HG02870 (cell line): ENCODE results near the gene MYLK.
"Not testable (repeated sequence)": the region's sequence is repeated elsewhere in the genome, so short reads cannot be mapped to it uniquely, and the experiment has no call there.

Experiments used
- ATAC-seq: cut with Tn5 transposase; IDR thresholded peaks from one replicate; pipeline ENCODE4 v1.9.1; 2021; ENCODE audit warnings: mild to moderate bottlenecking, moderate library complexity; ENCODE audit not compliant: unreplicated experiment

Gene MYLK

GRCh38 chr3:123632161-123632655, 251.9 kb downstream of the MYLK start:
- ATAC-seq, result no peak

DNA sequence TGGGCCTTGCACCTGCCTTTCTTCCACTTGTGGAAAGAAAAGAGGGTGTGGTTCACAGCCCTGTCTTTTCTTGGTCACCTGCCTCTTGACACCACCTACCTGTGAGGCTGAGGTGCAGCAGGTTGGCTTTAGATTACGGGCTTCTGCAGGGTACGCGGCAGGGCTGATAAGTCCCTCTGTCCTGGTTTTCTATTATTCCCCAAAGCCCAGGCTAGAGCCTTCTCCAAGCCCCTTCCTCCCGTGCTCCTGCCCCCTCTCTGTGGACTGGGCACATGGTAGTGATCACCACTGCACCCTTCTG, 254.4 kb downstream of the MYLK start:
- no peak for ATAC-seq

DNA sequence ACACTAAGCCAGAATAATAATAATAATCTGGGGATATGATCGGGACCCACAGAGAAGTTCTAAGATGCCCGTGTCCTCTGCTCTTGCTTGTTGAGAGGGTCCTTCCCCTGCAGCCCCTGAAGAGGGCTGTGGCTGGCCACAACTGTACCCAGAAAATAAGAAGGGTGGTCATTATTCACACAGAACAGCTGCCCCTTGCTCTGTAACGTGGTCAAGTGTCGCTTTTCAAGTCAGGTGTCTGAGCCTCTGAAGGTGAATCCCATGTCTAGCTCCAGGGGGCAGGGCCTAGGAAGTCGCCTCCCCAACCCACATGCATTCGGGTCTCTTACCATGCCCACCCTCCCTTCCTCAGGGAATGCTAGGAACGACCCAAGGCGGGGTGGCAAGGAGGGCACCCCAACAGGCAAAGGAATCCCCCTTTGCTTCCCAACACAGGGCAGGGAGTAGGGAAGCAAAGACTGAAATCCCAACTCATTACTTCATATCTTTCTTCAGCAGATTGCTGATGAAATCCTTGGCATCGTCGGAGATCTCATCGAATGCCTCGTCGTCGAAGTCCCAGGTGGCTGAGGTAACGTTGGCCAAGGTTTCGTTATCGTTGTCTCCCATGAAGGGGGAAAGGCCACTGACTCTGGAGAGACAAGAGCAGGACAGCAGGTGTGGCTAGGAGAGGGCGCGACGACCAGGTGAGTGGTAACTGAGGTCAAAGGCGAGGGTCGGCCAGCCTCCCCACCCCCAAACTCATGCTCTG, 255.0 kb downstream of the MYLK start:
- ATAC-seq, result no peak

GRCh38 chr3:123627673-123628670, 256.2 kb downstream of the MYLK start:
- ATAC-seq, result no peak

- ATAC-seq, result no peak
Observed at GRCh38 chr3:123626881-123627280, 257.3 kb downstream of the MYLK start.

- no peak for ATAC-seq
Observed at GRCh38 chr3:123624302-123624701, 259.8 kb downstream of the MYLK start.

DNA sequence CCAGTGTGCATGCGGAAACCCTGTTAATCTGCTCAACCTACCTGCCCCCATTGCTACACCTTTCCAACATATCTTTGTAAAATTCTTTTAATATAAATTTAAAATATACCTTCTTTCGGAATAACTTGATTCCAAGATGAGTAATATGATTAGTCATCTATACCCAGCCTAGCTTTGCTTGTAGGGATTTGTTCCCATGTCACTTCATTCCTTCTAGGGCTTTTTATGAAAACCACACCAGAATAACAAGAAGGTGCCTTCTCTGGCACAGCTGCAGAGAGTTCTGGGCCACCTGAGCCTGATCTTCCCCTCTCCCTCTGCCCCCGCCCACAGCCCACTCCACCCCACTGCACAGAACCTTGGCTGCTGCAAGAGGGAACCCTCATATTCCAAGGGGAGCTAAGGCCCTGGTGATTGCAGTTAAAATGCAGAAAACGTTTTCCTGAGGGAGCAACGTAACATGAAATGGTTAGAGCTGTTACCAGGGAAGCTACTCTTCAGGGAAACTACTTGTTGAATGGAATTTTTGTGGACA, 260.7 kb downstream of the MYLK start:
- no peak for ATAC-seq

DNA sequence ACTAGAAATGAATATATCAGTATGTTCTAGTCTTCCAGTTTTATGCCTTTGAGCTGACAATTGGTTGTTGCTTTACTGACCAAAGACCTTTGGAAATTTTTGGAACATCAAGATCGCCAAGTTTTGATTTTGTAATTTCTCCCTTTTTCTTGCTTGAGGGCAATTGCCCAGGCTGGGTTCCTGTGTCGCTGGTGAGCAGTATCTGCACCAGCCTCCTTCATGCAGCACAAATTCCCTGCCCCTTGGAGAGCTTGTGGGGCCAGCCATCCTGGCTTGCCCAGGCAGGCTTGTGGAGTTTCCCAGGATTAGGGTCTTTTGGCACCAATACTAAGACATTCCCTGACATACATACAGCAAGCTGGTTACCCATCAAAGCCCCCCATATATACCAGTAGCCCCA, 261.4 kb downstream of the MYLK start:
- no peak for ATAC-seq

DNA sequence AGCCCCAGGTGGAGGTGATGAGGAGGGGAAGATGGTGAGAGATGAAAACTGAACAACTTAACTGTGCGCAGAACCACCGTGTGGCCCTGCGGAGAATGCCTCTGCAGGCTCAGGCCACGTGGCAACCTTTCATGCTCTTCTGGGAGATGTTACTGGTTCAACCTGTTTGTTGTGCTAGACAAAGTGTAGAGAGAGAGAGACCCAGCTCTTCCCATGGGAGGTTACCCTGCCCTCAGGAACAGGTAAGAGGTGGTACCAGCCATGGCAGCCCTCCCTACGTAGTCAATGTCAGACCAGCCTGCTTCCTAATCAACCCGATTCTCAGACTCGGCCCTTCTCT, 262.3 kb downstream of the MYLK start:
- ATAC-seq, result no peak

GRCh38 chr3:123621186-123621849, 262.8 kb downstream of the MYLK start:
- ATAC-seq, result no peak

DNA sequence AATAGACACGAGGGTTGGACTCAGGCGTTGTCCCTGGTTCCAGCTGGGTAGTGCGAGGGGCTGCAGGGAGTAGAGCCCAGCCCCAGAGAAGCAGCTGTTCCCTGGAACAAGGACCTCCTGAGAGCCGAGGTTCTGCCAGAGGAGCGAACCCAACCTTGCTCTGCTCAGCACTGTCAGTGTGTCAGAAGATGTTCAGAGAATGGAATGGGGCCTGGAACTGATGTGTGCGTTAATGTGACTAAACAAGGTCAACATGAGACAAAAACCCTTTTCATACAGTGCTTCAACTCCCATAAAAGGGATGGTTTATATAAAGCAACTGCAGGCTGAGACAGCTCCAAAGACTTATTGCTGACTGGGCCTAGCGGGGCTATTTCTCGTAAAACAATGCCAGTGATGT, 263.8 kb downstream of the MYLK start:
- ATAC-seq, result no peak

- ATAC-seq, result no peak
Observed at GRCh38 chr3:123618768-123619484, 265.2 kb downstream of the MYLK start.

- no peak for ATAC-seq
Observed at GRCh38 chr3:123618076-123618708, 265.9 kb downstream of the MYLK start.

- ATAC-seq, result no peak
Observed at GRCh38 chr3:123616593-123616992, 267.5 kb downstream of the MYLK start.

- ATAC-seq, result no peak
Observed at GRCh38 chr3:123613543-123613942, 270.6 kb downstream of the MYLK start.

GRCh38 chr3:123611674-123612073, 272.5 kb downstream of the MYLK start:
- ATAC-seq, result not testable (repeated sequence)

DNA sequence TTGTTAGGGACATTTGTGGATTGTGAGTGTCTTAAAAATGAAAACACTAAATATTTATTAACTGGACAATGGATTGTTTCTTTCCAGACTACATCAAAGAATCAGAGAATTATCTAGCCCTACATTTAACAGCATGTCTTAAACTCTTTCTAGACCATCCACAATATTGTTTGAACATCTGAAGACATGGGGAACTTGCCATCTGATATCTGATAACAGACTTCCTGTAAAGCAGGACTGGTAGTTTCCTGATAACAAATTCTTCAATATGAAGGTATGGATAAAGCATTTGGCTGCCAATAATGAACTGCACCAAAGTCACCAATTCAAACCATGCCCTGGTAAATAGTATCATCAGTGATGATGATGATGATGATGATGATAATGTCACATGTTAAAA, 273.1 kb downstream of the MYLK start:
- no peak for ATAC-seq

GRCh38 chr3:123610331-123610730, 273.8 kb downstream of the MYLK start:
- ATAC-seq, result peak; percentile 84

DNA sequence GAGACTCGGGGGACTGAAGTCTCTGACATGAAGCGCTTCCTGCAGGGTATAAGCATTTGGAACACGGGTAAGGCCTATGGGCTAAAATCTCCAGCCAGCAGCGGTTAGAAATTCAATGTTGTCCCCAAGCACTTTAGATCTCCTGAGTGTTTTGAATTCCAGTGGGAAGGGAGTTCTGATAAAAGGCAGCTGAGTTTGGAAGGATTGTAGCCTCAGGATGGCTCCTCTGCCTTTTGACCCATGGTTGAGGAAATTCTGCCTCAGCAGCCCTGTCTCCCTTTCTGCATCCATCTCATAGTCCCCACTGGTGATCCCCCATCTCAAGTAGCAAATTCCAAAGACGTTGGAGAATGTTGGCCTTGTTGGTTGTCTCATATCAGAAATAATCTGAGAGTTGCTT, 275.1 kb downstream of the MYLK start:
- no peak for ATAC-seq

DNA sequence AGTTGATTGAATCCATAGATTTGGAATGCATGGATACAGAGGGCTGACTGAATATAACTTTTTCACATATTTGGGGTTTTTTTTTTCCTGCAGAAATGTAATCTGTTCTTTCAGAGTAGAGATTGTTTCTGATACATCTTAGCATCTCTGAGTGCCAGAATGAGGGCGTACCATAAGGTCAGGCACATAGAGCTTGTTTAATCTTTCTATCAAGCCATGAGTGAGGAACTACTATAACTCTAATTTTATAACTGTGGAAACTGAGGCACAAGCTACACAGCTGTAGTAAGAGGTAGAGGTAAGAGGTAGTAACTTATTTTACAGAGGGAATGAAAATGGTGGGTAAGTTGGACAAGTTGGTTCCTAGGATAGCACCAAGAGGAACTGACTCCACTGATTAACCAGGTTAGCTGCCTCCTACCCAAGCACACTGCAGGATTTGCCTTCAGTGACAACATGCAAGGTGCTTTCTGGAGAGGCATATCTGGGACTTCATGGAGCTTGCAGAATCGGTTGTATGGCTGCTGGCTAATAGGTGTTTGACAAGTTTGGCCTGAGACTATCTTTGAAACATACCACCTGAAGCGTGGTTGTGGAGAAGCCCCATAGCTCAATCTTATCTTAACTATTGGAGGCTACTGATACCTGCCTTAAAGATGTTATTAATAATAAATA, 275.7 kb downstream of the MYLK start:
- ATAC-seq, result no peak
